AG10803 (cell line): ENCODE results near the gene TMIGD3.

ENCODE experiments used
- DNase-seq: peaks from one replicate; pipeline ENCODE4 v3.0.0; 2010; ENCODE audit warnings: low read depth
- H3K4me3 ChIP-seq: 2 replicates; pipeline ENCODE4 v1.5.1; 2011; ENCODE audit warnings: mild to moderate bottlenecking, low read length, control low read depth
- TF ChIP-seq, protein P1 (sequence below): conservative IDR thresholded peaks from 2 replicates; pipeline ENCODE4 v1.5.1; 2011; ENCODE audit warnings: mild to moderate bottlenecking, low read length, control low read depth, inconsistent platforms

The TMIGD3 gene

GRCh38 chr1:111475701-111476100, 27.7 kb downstream of the TMIGD3 start:
- TF ChIP-seq, protein P1, sequence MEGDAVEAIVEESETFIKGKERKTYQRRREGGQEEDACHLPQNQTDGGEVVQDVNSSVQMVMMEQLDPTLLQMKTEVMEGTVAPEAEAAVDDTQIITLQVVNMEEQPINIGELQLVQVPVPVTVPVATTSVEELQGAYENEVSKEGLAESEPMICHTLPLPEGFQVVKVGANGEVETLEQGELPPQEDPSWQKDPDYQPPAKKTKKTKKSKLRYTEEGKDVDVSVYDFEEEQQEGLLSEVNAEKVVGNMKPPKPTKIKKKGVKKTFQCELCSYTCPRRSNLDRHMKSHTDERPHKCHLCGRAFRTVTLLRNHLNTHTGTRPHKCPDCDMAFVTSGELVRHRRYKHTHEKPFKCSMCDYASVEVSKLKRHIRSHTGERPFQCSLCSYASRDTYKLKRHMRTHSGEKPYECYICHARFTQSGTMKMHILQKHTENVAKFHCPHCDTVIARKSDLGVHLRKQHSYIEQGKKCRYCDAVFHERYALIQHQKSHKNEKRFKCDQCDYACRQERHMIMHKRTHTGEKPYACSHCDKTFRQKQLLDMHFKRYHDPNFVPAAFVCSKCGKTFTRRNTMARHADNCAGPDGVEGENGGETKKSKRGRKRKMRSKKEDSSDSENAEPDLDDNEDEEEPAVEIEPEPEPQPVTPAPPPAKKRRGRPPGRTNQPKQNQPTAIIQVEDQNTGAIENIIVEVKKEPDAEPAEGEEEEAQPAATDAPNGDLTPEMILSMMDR, result no peak
- no peak for DNase-seq
- no peak overlapping the region for H3K4me3 ChIP-seq

DNA sequence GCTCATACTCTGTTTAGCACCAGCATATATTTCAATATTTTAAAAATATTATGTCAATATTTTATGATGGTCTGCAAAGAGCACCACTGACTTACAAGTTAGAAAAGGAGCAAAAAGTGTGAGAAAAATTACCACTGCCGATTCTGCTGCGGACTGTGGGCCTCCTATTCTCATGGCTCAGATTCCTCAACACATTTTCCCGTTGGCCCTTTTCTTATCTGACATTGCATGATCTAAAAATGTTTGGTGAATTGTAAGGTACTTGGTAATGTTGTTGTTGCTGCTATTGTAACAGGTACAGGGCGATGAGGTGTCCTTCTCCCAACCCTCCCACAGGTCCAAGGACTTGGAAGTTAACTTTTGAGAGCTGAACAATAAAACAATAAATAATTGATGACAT, 28.9 kb downstream of the TMIGD3 start:
- DNase-seq, result no peak
- no peak overlapping the region for H3K4me3 ChIP-seq
- TF ChIP-seq, protein P1, result no peak

- H3K4me3 ChIP-seq, result no peak overlapping the region
- no peak for DNase-seq
- TF ChIP-seq, protein P1, result no peak
These were observed 29.3 kb downstream of the TMIGD3 start for GRCh38 chr1:111474106-111474505.

DNA sequence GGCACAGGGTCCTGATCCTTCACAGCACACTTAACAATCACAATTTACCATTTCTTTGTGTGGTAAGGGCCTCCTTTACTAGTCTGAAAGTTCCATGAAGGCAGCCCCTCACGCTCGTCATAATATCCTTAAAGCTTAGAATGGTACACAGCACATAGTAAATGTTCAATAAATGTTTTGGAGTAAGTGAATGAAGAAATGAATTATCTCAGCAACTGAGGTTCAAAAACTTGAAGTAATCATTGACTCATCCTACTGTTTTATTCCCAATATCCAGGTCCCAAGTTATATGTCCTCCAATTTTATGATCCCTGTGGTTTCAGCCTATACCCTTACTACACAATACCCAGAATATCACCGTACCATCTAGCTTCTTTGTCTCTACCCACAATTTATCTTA, 31.9 kb downstream of the TMIGD3 start:
- DNase-seq, result no peak
- TF ChIP-seq, protein P1, result no peak
- H3K4me3 ChIP-seq, result no peak overlapping the region

DNA sequence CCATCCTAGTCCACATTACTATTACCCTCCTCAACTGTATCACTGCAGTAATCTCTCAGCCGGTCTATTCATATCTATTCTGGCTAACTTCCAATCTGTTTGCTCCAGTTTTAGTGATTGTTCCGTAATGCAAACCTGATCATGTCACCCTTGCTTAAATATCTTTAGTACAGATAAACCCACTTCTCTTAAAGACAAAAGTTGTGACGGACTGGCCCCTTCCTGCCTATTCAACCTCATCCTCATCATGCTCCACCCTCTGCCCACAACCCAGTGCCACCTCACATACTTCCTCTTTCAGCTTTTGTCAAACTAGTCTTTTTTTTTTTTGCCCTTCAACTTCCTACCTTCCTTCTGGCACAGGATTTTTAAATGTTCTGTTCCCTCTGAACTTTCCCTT, 32.4 kb downstream of the TMIGD3 start:
- no peak for DNase-seq
- TF ChIP-seq, protein P1, result no peak
- no peak overlapping the region for H3K4me3 ChIP-seq

DNA sequence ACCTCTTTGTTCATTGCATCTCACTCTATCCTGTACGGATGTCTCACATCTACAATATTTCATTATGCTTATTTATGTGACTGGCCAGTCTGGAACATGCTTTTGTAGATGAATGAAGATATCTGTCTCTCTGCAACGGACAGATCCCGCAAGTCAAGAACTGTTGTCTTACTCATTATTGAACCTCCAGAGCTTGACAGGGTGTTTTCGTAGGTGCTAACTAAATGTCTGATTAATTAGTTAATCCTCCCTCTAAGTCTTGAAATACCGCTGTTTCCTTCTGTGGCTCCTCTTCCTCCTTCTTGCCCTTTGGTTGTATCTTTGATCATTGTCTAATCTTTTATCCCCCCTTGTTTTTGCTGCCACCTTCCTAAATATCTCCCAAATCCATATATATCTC, 32.8 kb downstream of the TMIGD3 start:
- no peak overlapping the region for H3K4me3 ChIP-seq

DNA sequence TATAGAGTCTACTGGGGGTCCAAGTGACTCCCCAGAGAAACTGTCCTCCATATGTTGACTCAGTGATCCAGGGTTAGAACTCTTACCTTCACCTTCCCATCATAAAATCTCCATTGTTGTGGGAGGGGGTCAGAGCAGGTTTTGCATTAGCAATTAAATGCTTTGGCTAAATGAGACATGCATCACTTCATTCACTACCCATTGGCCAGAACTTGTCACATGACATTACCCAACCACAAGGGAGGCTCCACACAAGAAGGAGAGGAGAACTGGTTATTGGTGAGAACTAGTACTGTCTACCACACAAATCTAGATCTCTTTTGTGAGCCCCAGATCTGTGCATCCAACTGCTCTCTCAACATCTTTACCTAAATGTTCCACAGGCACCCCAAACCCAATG, 33.9 kb downstream of the TMIGD3 start:
- DNase-seq, result no peak
- no peak overlapping the region for H3K4me3 ChIP-seq
- TF ChIP-seq, protein P1, result no peak

More for the DNA sequence above, 32.8 kb downstream of the TMIGD3 start:
- DNase-seq, result no peak
- TF ChIP-seq, protein P1, result no peak
